Measurements from ENCODE around the gene INPP5J. TPM values are rescaled to one million over a fixed set of nuclear protein-coding genes. Genes with fewer than 3 reads are reported as not detected.

Gene INPP5J
- total RNA-seq, 4 donors from 2014 or later = 0.26 to 3.2 (median 2.5) TPM

DNA sequence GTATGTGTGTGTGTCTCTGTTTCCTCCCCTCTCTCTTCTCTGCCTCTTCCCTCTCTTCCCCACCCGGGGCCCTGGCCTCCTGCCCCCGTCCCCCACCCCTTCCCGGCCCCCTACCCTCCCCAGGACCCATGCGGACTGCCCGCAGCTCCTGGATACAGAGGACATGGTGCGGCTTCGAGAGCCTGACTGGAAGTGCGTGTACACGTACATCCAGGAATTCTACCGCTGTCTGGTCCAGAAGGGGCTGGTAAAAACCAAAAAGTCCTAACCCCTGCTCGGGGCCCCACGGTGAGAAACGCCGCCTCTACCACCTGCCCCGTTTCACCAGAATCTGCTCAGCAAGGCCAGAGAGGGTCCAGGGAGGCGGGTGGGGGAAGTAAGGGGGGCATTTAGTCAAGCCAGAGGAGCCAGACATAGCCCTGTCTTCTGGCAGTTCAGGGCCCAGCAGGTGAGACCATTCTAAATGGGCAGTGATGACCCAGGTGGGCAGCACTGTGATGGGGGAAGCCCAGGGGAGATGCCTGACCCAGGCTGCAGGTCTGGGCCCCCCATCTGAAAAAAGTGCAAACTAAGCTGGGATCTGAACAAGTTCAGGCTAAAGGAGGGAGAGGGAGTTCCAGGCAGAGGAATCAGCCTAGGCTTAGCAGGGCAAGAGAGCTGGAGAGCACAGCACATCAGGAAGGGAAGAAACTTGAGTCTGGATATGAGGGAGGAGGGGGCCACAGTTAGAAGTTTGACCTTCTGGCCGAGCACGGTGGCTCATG, 21.8 kb upstream of the INPP5J start:
- Histone ChIP-seq H3K4me1 (peaks cover 38% of the 10 kb centered on the region), H3K27ac (peak overlapping the region; percentile 11)
- 93% methylated on average over 18 of the region's 18 CpGs for WGBS

GRCh38 chr22:31102441-31103081, 20.2 kb upstream of the INPP5J start:
- WGBS = 66% methylated on average over 8 of the region's 8 CpGs

More for the DNA sequence above, 21.8 kb upstream of the INPP5J start:
- Histone ChIP-seq H3K36me3 (peaks cover 64% of the 10 kb centered on the region), H3K9me3 (no peaks in the 10 kb centered on the region), H3K27me3 (no peaks in the 10 kb centered on the region), H3K4me3 (no peak overlapping the region)
- no peak for DNase-seq (ENCODE audit: low spot score in 2 of 2)
- TF ChIP-seq EP300 (IDR thresholded peaks at IDR 0.05) = no peak

GRCh38 chr22:31103111-31103510, 19.7 kb upstream of the INPP5J start:
- H3K9me3 ChIP-seq = no peaks in the 10 kb centered on the region
- peaks cover 51% of the 10 kb centered on the region for H3K4me1 ChIP-seq
- TF ChIP-seq EP300 (IDR thresholded peaks at IDR 0.05) (no peak), CTCF (IDR thresholded peaks at IDR 0.05) (no peak), POLR2AphosphoS5 (IDR thresholded peaks at IDR 0.05) (no peak)
- H3K36me3 ChIP-seq = peaks cover 45% of the 10 kb centered on the region
- no peak overlapping the region for H3K4me3 ChIP-seq
- 87% methylated on average over 2 of the region's 2 CpGs for WGBS
- DNase-seq (ENCODE audit: low spot score in 2 of 2) = no peak
- no peaks in the 10 kb centered on the region for H3K27me3 ChIP-seq
- peak overlapping the region; percentile 76 for H3K27ac ChIP-seq

More at GRCh38 chr22:31102441-31103081, 20.2 kb upstream of the INPP5J start:
- peak overlapping the region; percentile 76 for H3K27ac ChIP-seq
- TF ChIP-seq EP300 (IDR thresholded peaks at IDR 0.05) (peak; percentile 53), POLR2A (IDR thresholded peaks at IDR 0.05) (no peak), POLR2AphosphoS5 (IDR thresholded peaks at IDR 0.05) (peak in 2 of 3 donors; percentile 42 to 65), CTCF (IDR thresholded peaks at IDR 0.05) (no peak)
- H3K36me3 ChIP-seq = peaks cover 48% of the 10 kb centered on the region
- no peak overlapping the region for H3K4me3 ChIP-seq
- no peaks in the 10 kb centered on the region for H3K9me3 ChIP-seq
- H3K4me1 ChIP-seq = peaks cover 47% of the 10 kb centered on the region
- DNase-seq (ENCODE audit: low spot score in 2 of 2) = peak; percentile 93 to 94
- H3K27me3 ChIP-seq = no peaks in the 10 kb centered on the region

GRCh38 chr22:31103899-31104694, 18.7 kb upstream of the INPP5J start:
- no peaks in the 10 kb centered on the region for H3K9me3 ChIP-seq
- no peak for DNase-seq (ENCODE audit: low spot score in 2 of 2)
- TF ChIP-seq CTCF (IDR thresholded peaks at IDR 0.05) (no peak), POLR2A (IDR thresholded peaks at IDR 0.05) (no peak), POLR2AphosphoS5 (IDR thresholded peaks at IDR 0.05) (no peak), EP300 (IDR thresholded peaks at IDR 0.05) (no peak)
- H3K4me1 ChIP-seq = peaks cover 47% of the 10 kb centered on the region
- H3K4me3 ChIP-seq = no peak overlapping the region
- 77% methylated on average over 33 of the region's 33 CpGs for WGBS
- H3K36me3 ChIP-seq = peaks cover 36% of the 10 kb centered on the region
- no peaks in the 10 kb centered on the region for H3K27me3 ChIP-seq
- H3K27ac ChIP-seq = peak overlapping the region; percentile 76

- Histone ChIP-seq H3K36me3 (peaks cover 28% of the 10 kb centered on the region), H3K4me3 (no peak overlapping the region)
- TF ChIP-seq EP300 (IDR thresholded peaks at IDR 0.05) (no peak), CTCF (IDR thresholded peaks at IDR 0.05) (no peak), POLR2AphosphoS5 (IDR thresholded peaks at IDR 0.05) (no peak), POLR2A (IDR thresholded peaks at IDR 0.05) (no peak)
Measured at GRCh38 chr22:31104869-31105268, 17.9 kb upstream of the INPP5J start.

More at GRCh38 chr22:31104869-31105268, 17.9 kb upstream of the INPP5J start:
- Histone ChIP-seq H3K9me3 (no peaks in the 10 kb centered on the region), H3K27ac (no peak overlapping the region), H3K27me3 (no peaks in the 10 kb centered on the region), H3K4me1 (peaks cover 45% of the 10 kb centered on the region)
- DNase-seq (ENCODE audit: low spot score in 2 of 2) = no peak
- WGBS = 81% methylated on average over 11 of the region's 35 CpGs
